ENCODE results near the gene INTS7.

The INTS7 gene

DNA sequence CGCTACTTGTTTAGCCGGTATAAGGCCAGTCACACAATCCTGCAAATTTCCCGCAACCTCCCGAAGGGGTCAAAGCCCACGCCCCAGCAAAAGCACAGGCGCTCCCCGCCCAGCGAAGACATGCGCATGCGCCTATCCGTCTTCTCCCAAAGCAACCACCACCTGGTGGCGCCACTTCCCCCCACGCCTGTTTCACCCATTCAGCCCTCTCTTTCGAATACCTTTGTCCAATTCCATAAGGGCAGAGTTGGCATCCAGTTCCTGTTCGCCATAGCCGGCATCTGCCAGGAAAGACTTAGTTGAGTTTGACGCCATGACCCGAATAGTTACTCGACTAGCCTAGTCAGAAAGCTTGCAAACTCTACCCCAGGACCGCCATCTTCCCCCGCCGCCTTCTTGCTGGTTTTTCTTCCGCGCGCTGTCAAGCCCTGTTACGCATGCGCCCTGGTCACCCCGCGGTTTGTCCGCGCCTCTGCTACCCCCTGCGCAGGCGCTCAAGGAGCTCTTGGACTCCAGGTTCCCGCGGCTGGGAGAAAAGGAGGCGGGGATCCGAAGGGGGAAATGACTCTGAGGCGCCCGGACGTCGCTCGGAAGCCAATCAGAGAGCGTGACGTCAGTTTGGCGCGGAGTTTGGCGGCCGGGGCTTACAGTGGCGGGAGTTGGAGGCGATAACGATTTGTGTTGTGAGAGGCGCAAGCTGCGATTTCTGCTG lies at the start of gene INTS7, which contains the start of gene DTL:
INTS7 (minus strand) TSS at position 435 of the 712 bp plus-strand sequence; CDS start at position 315, 120 bp downstream.
DTL (plus strand) TSS at position 626 of the 712 bp plus-strand sequence. CDS start 143 bp downstream, outside the sequence.
- peak; percentile 93 to 96 for DNase-seq (ENCODE audit: extremely low read depth in 1 of 2, low read depth in 1 of 2)

GRCh38 chr1:212082765-212083406 lies 47.5 kb upstream of the INTS7 start:
- DNase-seq (ENCODE audit: extremely low read depth in 1 of 2, low read depth in 1 of 2), result no peak

- no peak for DNase-seq (ENCODE audit: extremely low read depth in 1 of 2, low read depth in 1 of 2)
These were observed 43.5 kb upstream of the INTS7 start for GRCh38 chr1:212078826-212079225.

DNA sequence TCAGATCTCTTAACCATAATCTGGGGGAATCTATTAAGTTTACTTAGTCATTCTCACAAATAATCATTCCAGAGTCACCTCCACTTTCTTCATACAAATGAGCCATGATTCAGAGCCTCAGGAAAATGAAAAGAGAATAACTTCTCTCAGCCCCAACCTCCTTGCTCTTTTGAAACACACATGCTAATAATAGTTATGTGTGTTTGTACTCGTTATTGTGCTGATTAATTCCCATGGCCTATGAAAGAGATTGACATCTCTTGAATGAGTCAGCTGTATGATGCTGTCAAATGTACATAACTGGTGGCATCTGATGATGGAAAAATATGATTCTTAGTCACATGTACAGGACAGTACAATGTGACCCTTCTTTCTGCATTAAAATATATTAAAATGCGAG lies 41.7 kb upstream of the INTS7 start:
- DNase-seq (ENCODE audit: extremely low read depth in 1 of 2, low read depth in 1 of 2), result no peak

DNA sequence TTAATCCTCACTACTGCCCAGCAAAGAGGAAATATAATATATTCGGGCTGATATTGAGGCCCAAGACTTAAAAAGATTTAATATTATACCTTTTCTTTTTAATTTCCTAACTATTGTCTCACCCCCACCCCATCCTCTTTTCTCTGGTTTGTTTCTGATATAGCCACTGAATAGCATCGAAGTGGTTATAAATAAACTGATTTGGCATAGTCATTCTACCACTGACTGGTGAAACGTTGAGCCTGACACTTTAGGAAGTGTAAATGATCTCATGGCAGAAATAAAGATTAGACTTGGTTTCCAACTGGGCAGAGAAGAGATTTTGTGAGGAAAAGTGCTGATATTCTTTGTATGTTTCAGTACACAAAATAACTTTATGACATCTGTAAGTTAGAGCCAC lies 39.5 kb upstream of the INTS7 start:
- DNase-seq (ENCODE audit: extremely low read depth in 1 of 2, low read depth in 1 of 2), result no peak

DNA sequence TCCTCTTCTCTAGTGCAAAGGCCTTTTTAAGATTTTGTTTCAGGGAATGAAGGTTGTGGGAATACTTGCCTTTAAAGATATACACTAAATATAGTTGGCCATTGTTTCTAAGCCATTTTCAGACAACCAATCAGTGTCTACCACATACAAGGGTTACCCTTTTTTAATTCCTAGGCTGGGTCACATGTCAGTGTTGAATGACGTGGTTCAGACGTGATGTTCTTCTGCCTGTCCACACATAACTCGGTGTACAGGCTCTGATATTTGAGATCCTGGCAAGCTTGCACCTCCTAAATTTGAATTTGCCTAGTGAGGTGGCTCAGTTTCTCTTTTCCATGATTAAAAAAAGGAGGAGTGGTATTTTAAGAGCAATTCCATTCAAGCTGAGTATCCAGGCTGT lies 39.0 kb upstream of the INTS7 start:
- DNase-seq (ENCODE audit: extremely low read depth in 1 of 2, low read depth in 1 of 2), result no peak

DNA sequence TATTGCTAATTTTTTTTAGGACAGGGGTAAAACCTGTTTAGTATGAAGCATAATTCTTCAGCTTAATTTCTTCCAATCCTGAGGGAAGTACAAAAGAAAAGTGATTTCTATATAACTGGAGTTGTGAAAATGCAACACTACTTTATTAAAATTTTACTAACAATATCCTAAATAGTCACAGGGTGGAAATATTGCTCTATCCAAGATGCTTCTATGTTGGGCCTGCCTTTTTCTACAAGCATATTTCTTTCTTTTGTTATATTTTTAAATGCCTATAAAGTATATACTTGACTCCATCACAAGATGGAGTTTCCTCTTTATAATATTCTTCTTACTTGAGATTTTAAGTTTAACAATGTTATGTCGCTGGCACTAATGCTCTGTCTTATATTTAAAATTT lies 38.1 kb upstream of the INTS7 start:
- DNase-seq (ENCODE audit: extremely low read depth in 1 of 2, low read depth in 1 of 2), result no peak

DNA sequence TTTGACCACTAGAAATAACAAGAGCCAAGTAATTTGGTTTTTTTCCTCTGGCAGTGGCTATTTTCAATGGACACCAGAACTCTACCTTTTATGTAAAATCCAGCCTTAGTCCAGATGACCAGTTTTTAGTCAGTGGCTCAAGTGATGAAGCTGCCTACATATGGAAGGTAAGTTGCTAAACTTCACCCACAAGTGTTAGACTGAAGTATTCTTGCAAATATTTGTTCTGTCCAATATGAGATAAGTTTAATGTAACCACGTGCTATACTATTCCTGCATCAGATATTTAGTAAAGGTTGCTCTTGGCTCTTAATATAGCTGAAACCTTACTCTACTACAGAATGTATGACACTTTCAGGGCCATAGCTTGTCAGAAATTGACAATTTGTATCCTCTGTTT lies 36.7 kb upstream of the INTS7 start:
- DNase-seq (ENCODE audit: extremely low read depth in 1 of 2, low read depth in 1 of 2), result no peak

GRCh38 chr1:212070720-212071302 lies 35.5 kb upstream of the INTS7 start:
- no peak for DNase-seq (ENCODE audit: extremely low read depth in 1 of 2, low read depth in 1 of 2)

DNA sequence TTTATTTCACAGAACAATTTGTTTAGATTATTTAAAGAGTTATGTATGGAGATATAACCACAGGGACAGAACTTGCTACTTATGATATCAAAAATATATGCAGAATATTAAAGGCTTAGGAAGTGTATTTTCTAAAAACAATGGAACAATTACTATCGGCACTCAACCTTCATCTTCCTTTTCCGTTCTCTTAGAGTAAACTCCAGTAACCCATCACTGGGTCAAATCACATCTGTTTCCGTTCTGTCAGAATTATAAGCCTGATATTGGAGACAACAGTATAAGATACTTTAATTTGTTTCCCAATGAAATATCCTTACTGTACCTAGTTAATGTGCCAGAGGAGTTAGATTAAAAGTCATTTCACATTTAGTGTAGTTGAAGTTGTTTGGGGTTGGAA lies 32.4 kb upstream of the INTS7 start:
- DNase-seq (ENCODE audit: extremely low read depth in 1 of 2, low read depth in 1 of 2), result no peak

DNA sequence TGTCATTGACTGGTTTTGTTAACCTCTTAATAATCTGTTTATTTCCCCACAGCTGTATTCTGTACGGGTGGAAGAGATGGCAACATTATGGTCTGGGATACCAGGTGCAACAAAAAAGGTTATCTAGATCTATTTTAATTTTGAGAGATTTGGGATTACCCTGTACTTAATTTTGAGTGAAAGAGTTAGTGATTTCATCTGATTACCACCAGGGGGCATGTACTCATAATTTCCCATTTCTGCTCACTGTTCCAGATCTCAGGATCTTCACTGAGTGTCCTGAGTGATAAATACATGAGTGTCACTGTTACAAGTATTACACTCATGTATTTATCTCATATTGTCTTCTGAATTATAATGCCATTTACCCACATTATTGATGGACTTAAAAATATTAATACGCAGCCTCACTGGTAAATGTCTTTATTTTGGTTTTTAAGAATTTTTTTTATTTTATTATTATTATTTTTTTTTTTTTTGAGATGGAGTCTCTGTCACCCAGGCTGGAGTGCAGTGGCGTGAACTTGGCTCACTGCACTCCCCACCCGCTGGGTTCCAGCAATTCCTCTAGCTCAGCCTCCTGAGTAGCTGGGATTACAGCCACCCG lies 27.6 kb upstream of the INTS7 start:
- DNase-seq (ENCODE audit: extremely low read depth in 1 of 2, low read depth in 1 of 2), result no peak

- DNase-seq (ENCODE audit: extremely low read depth in 1 of 2, low read depth in 1 of 2), result no peak
These were observed 25.5 kb upstream of the INTS7 start for GRCh38 chr1:212060632-212061472.

DNA sequence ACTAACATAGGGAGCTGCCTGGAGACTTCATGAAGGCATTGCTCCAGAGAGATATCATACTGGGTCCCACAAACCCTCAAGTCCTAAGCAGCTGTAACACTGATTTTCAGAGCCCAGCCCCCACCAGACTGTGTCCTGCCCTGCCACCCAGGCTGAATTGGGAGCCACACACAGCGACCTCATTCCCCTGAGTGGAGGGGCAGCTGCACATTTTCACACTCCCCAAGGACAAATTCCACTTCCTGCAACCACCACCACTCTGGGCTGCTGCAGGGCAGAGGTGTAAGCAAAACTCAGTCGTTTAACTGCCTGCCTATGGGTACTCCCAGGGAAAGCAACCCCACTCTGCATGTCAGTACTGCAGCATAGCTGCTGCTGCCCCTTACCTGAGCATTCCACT lies 20.0 kb upstream of the INTS7 start:
- DNase-seq (ENCODE audit: extremely low read depth in 1 of 2, low read depth in 1 of 2), result no peak

DNA sequence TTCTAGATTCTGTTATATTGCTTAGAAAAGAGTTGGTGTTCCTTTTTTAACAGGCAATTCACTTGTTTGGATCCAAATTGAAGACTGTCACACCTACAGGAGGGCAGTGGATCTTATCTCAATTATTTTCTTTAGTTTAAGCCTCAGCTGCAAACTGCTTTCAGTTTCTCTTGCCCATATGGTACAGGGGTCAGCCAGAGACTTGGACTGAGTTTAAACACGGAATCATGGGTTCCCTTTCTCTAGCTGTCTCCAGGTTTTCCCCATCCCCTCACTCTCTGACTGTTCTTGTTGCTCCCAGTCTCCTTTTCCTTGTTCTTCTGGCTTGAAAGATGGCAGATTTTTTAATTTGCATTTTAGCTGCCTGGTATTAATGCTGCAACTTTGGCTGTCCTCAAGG lies 18.6 kb upstream of the INTS7 start:
- no peak for DNase-seq (ENCODE audit: extremely low read depth in 1 of 2, low read depth in 1 of 2)

DNA sequence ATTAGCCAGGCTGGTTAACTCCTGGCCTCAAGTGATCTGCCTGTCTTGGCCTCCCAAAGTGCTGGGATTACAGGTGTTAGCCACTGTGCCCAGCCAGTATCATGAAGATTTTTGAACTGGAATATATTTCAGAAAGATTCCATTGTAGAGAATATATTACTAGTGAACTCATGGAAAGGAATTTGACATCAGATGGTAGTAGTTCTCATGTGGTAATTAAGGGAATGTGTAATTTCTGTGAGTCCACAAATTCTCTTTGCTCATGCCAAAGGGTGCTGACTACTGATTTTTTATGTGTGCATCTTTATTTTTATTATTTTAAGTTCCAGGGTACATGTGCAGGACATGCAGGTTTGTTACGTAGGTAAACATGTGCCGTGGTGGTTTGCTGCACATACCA lies 10.6 kb upstream of the INTS7 start:
- no peak for DNase-seq (ENCODE audit: extremely low read depth in 1 of 2, low read depth in 1 of 2)

- no peak for DNase-seq (ENCODE audit: extremely low read depth in 1 of 2, low read depth in 1 of 2)
These were observed 9.5 kb upstream of the INTS7 start for GRCh38 chr1:212044851-212045250.

GRCh38 chr1:212042436-212042835 lies 7.1 kb upstream of the INTS7 start:
- DNase-seq (ENCODE audit: extremely low read depth in 1 of 2, low read depth in 1 of 2), result no peak

- no peak for DNase-seq (ENCODE audit: extremely low read depth in 1 of 2, low read depth in 1 of 2)
These were observed 5.5 kb upstream of the INTS7 start for GRCh38 chr1:212040629-212041412.

- no peak for DNase-seq (ENCODE audit: extremely low read depth in 1 of 2, low read depth in 1 of 2)
These were observed 4.3 kb upstream of the INTS7 start for GRCh38 chr1:212039622-212040021.

DNA sequence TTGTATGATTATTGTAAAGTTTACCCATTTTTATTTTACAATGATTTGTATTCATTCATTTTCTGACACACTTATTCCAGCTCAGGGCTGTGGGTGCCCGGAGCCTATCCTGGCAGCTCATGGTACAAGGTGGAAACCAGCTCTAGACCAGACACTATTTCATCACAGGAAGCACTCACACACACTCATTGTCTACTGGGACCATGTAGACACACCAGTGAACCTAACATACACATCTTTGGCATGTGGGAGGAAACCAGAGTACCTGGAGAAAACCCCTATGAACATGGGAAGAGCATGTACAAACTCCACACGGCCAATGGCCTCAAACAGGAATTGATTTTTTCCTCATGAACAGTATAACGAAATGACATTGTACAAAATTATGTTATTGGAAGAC lies 2.5 kb upstream of the INTS7 start:
- no peak for DNase-seq (ENCODE audit: extremely low read depth in 1 of 2, low read depth in 1 of 2)

All from activated CD8-positive, alpha-beta memory T cell treated with anti-CD3 and anti-CD28 coated beads for 1 hour (primary cell).